GM18505 (cell line): Measurements from ENCODE around the gene TAF1B.

Experiments used
- ATAC-seq: cut with Tn5 transposase; IDR thresholded peaks from one replicate; pipeline ENCODE4 v1.9.1; 2021; ENCODE audit not compliant: unreplicated experiment
- POLR2A ChIP-seq: IDR thresholded peaks from 4 replicates; pipeline ENCODE4 v1.6.1; 2011; ENCODE audit warnings: borderline replicate concordance; ENCODE audit not compliant: insufficient read depth, insufficient read length; ENCODE audit errors: extremely low read depth

The TAF1B gene

GRCh38 chr2:9959262-9959661 lies 116.0 kb downstream of the TAF1B start:
- ATAC-seq, result no peak

DNA sequence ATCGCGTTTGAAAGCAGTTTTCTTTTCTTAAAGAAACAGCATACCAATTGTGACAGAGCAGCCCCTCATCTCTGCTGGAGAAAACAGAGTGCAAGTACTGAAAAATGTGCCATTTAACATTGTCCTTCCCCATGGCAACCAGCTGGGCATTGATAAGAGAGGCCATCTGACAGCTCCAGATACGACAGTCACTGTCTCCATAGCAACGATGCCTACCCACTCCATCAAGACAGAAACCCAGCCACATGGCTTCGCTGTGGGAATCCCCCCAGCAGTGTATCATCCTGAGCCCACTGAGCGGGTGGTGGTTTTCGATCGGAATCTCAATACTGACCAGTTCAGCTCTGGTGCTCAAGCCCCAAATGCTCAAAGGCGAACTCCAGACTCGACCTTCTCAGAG lies 117.7 kb downstream of the TAF1B start:
- no peak for TF ChIP-seq POLR2A
- no peak for ATAC-seq

More at GRCh38 chr2:9959262-9959661, 116.0 kb downstream of the TAF1B start:
- TF ChIP-seq POLR2A, result no peak

GRCh38 chr2:9964334-9964980 lies 121.2 kb downstream of the TAF1B start:
- no peak for TF ChIP-seq POLR2A
- ATAC-seq, result no peak

DNA sequence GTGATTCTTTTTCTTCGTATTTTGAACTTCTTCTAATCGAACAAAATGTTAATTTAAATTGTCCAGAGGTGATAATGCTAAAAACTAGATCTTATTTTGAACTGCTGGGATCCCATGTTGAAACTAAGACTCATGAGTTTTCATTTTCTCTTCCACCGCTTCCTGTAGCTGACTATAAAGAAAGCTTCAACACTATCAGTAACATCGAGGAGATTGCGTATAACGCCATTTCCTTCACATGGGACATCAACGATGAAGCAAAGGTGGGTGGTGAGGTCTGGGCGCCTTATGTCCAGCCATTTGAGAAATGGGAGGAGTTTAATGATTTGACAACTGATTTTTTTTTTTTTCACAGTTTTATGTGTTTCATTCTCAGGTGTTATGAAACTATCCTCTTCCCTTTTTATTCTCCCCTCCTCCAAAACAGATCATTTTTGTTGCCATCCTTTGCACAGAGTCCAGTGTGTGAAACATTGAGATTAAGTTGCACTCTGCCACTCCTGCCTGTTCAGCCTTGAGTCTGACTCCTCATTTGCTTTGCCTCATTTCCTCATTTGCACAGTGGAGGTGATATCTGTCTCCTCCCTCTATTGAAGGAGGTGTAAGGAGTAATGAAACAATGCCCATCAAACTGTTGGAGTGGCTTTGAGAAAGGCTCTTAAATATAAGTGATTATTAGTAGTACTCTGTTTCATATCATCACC lies 122.0 kb downstream of the TAF1B start:
- no peak for ATAC-seq

DNA sequence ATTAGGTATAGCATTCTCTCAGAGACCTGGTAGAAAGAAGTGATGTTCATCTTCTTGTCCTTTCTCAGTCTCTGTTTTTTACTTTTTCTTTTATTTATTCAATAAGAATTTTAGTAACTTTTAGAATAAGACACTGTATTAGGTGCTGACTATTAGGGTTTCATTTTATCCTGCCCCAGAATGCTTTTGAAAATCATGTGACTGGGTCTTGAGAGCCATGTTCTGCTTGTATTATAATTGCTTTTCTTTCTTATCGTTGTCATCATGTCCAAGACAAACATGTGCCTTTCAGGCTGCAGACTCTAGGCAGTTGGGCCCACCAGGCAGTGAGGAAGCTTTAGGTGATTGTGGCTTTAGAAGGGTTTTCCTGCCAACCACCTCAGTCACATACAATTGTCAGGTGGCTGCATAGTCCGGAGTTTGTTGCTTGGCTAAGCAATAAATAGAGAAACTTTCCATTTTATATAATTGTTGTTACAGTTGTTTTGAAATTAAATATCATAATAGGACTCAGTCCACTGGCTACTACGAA lies 123.3 kb downstream of the TAF1B start:
- ATAC-seq, result no peak
- TF ChIP-seq POLR2A, result no peak

More for the DNA sequence above, 122.0 kb downstream of the TAF1B start:
- no peak for TF ChIP-seq POLR2A

DNA sequence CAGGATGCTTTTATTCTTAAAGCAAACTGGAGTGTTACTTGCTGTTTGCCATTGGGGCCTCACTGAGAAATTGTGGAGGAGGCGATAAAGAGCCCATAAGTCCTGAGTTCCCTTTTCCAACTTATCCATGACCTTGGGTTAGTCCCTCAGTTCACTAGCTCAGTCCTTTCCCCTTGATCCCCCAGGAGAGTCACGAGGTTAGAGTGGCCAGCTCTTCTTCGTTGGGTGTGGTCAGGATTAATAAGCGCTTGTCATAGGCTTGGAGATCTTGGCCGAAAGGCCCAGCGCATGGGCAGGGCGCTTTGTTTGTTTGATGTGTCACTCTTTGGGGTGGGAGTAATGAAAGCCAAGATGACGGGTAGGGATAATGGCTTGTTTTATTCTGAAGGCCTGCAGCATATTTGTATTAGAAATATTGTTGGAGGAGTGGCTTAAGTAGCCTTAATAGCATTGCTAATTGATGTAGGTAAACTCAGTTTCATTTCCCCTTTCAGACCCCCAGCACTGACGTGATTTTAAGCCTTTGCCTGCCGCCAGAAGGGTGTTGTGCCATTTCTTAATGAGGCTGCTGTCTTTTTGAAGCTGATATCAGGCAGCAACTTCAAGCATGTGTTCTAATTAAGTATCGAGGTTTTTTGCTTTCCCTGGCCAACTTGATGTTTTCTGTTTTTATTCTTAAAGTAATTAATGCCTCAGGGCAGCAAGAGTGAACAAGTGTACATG lies 123.9 kb downstream of the TAF1B start:
- no peak for TF ChIP-seq POLR2A
- no peak for ATAC-seq

- no peak for ATAC-seq
Measured at GRCh38 chr2:9968553-9969497, 125.6 kb downstream of the TAF1B start.

GRCh38 chr2:9970200-9971044 lies 127.1 kb downstream of the TAF1B start:
- TF ChIP-seq POLR2A, result no peak
- no peak for ATAC-seq

More at GRCh38 chr2:9968553-9969497, 125.6 kb downstream of the TAF1B start:
- TF ChIP-seq POLR2A, result no peak

DNA sequence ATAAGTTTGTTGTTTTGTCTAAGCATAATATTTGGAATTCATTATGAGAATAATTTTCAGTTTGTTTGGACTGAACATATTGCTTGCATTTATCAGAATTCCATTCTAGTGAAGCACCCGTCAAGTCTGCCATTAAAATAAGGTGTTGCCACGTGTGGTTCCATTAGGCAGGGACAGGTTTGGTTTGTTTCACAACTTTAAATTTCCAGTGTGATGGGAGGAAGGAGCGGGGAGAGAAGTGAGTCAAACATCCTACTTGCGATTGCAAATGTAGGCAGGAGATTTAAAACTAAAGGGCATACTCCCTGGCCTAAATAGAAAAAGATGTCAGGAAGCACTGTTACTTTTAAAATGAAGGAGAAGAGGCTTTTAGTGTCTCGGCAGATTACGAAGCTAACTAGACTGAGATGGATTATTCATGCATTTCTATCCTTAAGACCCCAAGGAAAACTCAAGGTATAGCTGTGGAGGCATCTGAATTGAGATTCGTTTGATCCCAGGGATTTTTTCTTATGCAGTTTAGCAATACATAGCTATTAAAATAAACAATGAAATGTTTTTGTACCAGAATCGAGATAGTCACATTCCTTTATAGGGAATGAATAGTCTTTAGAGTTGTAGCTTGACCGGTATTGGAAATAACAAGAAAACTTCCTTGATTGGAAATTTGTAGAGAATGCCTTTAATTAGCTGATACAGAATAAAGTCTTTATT lies 128.0 kb downstream of the TAF1B start:
- ATAC-seq, result no peak
- no peak for TF ChIP-seq POLR2A

DNA sequence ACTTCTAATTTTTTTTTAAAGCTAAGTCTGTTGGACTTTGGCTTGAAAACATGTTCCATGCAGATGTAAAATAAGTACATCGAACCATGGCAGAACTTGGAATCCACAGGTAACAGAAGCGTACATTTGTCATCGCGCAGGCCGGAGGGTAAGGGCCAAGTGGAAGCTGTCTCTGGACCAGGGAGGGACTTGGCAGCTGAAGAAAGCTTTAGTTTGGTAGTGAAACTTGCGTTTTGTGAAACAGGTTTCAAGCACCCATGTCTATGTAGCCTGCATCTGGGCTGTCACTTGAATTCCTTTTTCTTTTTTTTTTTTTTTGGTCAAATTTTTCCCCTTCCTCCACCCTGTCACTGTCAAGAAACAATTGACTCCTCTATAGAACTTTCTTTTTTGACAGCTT lies 128.6 kb downstream of the TAF1B start:
- TF ChIP-seq POLR2A, result no peak
- ATAC-seq, result no peak
